Measurements from ENCODE around the gene TBC1D32.
"Not testable (repeated sequence)": the region's sequence is repeated elsewhere in the genome, so short reads cannot be mapped to it uniquely, and the experiment has no call there.

TBC1D32 gene

GRCh38 chr6:121205569-121205968 is 128.7 kb downstream of the TBC1D32 start:
- Mint-ChIP-seq H3K27ac (no peak overlapping the region), H3K9me3 (peaks cover 5% of the 10 kb centered on the region), H3K4me1 (no peaks in the 10 kb centered on the region), H3K4me3 (no peak overlapping the region), H3K36me3 (peaks cover 43% of the 10 kb centered on the region), H3K27me3 (no peaks in the 10 kb centered on the region)
- no peak for ATAC-seq

GRCh38 chr6:121201105-121201504 is 133.2 kb downstream of the TBC1D32 start:
- Mint-ChIP-seq H3K9me3 (no peaks in the 10 kb centered on the region), H3K27ac (no peak overlapping the region), H3K4me3 (no peak overlapping the region), H3K36me3 (peaks cover 36% of the 10 kb centered on the region), H3K4me1 (no peaks in the 10 kb centered on the region), H3K27me3 (no peaks in the 10 kb centered on the region)
- no peak for ATAC-seq

DNA sequence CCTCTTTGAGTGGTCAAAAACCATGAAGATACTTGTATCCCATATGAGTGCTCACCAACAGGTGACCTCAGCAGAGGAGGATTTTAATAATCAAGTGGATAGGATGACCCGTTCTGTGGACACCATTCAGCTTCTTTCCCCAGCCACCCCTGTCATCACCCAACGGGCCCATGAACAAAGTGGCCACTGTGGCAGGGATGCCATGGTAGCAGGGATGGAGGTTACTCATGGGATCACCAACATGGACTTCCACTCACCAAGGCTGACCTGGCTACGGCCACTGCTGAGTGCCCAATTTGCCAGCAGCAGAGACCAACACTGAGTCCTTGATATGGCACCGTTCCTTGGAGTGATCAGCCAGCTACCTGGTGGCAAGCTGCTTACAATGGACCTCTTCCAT is 138.2 kb downstream of the TBC1D32 start:
- not testable (repeated sequence) for H3K9me3 Mint-ChIP-seq, H3K4me3 Mint-ChIP-seq, ATAC-seq, H3K27ac Mint-ChIP-seq, H3K4me1 Mint-ChIP-seq, H3K27me3 Mint-ChIP-seq
- peaks cover 31% of the 10 kb centered on the region for H3K36me3 Mint-ChIP-seq

DNA sequence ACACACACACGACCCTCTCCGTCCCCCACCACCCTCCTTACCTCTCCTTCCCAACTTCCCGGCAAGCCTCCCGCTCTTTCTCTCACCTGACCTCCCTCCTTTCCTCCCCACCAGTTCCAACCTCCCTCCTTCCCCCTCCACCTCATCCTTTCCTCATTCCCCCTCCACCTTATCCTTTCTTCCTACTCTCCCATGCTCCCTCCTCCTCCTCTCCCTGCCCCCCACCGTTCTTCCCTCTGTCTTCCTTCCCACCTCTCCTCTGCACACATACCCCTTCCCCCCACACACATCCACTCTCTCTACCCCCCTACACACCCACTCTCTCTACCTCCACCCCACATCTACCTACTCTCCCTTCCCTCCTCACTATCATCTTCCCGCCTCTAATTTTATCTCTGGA is 144.2 kb downstream of the TBC1D32 start:
- Mint-ChIP-seq H3K9me3 (no peaks in the 10 kb centered on the region), H3K27me3 (no peaks in the 10 kb centered on the region), H3K36me3 (peaks cover 8% of the 10 kb centered on the region), H3K4me3 (no peak overlapping the region), H3K27ac (no peak overlapping the region), H3K4me1 (no peaks in the 10 kb centered on the region)
- no peak for ATAC-seq

DNA sequence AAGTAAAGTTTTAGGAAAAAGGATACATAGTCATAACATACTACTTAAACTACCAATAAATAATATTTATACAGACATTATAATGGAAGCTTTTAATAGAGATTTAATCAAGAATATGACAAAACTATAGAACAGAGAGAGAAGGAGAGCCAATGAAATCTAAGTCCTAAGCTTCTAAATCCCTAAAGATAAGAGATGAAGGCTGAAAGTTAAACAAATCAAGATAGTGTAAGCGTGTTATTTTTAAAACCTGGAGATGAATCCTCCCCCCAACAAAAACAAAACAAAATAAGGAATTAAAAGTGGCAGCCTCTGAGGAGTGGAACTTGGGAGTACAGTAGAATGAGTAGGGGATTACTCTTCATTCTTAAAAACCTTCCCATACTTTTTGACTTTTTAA is 145.9 kb downstream of the TBC1D32 start:
- H3K4me3 Mint-ChIP-seq: no peak overlapping the region
- no peak overlapping the region for H3K27ac Mint-ChIP-seq
- H3K36me3 Mint-ChIP-seq: peaks cover 8% of the 10 kb centered on the region
- H3K9me3 Mint-ChIP-seq: no peaks in the 10 kb centered on the region
- no peaks in the 10 kb centered on the region for H3K27me3 Mint-ChIP-seq
- no peaks in the 10 kb centered on the region for H3K4me1 Mint-ChIP-seq
- ATAC-seq: no peak

DNA sequence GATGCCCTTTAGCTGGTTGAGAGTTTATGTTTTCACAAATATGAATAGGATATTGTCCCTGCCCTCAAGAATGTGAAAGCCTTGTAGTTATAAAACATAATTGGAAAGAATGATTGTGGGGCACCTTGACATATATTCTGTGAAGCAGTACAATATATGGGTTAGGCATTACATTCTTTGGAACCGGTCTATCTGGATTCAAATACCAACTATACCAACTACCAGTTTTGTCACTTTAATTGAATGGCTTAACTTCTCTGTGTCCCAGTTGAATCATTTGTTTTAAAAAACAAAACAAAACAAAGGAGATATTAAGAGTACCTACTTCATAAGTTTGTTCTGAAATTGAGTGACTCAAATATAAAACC is 146.5 kb downstream of the TBC1D32 start:
- no peak for ATAC-seq
- Mint-ChIP-seq H3K4me3 (no peak overlapping the region), H3K27me3 (no peaks in the 10 kb centered on the region), H3K27ac (no peak overlapping the region), H3K4me1 (no peaks in the 10 kb centered on the region), H3K9me3 (no peaks in the 10 kb centered on the region), H3K36me3 (peaks cover 8% of the 10 kb centered on the region)

DNA sequence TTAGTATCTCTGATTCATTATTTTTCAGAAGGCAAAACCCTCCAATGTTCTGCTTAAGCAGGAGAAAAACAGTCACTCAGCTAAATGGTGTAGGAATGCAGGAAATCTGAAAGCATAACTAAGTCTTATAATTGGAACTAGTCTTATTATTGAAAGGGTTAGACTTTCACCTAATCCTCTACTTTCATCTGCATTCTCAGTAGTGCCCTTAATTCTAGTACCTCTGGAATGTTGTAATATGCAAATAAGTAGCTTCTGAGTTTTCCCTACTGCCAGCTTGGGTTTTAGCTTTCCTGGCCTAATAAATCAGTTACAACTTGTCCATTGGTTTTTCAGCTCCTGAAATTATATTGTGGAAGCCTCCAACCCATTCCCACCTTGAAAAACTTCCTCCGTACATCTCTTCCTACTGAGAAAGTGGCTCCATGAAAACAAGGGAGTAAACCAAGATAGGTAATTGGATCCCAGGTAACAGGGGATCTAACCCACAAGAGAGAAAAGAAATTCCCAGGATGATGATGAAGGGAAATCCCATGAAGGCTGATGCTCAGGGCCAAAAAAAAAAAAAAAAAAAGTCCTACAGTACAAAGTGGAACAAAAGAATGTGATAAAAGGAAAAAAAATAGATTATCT is 147.0 kb downstream of the TBC1D32 start:
- Mint-ChIP-seq H3K4me3 (no peak overlapping the region), H3K27me3 (no peaks in the 10 kb centered on the region), H3K36me3 (peaks cover 3% of the 10 kb centered on the region), H3K4me1 (no peaks in the 10 kb centered on the region), H3K9me3 (no peaks in the 10 kb centered on the region), H3K27ac (no peak overlapping the region)
- no peak for ATAC-seq

GRCh38 chr6:121183742-121184141 is 150.5 kb downstream of the TBC1D32 start:
- no peak for ATAC-seq
- Mint-ChIP-seq H3K9me3 (peaks cover 4% of the 10 kb centered on the region), H3K27ac (no peak overlapping the region), H3K27me3 (no peaks in the 10 kb centered on the region), H3K4me3 (no peak overlapping the region), H3K36me3 (peaks cover 25% of the 10 kb centered on the region), H3K4me1 (no peaks in the 10 kb centered on the region)

DNA sequence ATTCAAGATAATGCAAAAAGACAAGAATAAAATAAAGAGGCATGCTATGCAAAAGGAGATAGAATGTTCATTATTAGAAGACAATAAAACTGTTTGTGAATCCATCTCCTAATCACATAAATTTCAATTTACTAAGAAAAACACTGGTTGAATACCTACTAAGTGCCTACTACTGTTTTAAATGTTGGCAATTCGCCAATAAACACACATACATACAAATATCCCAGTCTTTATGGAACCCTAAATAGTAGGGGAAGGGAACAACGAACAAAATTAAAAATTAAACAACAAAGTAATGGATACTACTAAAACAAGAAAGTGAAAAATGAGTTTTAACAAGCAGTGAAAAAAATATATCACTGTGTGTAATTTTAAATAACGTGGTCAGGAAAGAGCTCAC is 158.5 kb downstream of the TBC1D32 start:
- no peaks in the 10 kb centered on the region for H3K27me3 Mint-ChIP-seq
- H3K27ac Mint-ChIP-seq: no peak overlapping the region
- H3K9me3 Mint-ChIP-seq: peaks cover 3% of the 10 kb centered on the region
- no peak overlapping the region for H3K4me3 Mint-ChIP-seq
- ATAC-seq: no peak
- peaks cover 37% of the 10 kb centered on the region for H3K36me3 Mint-ChIP-seq
- no peaks in the 10 kb centered on the region for H3K4me1 Mint-ChIP-seq

GRCh38 chr6:121172451-121172850 is 161.8 kb downstream of the TBC1D32 start:
- not testable (repeated sequence) for ATAC-seq, H3K27ac Mint-ChIP-seq, H3K4me1 Mint-ChIP-seq, H3K9me3 Mint-ChIP-seq, H3K27me3 Mint-ChIP-seq, H3K4me3 Mint-ChIP-seq
- H3K36me3 Mint-ChIP-seq: peaks cover 17% of the 10 kb centered on the region

GRCh38 chr6:121171879-121172278 is 162.4 kb downstream of the TBC1D32 start:
- no peak overlapping the region for H3K27ac Mint-ChIP-seq
- peaks cover 3% of the 10 kb centered on the region for H3K9me3 Mint-ChIP-seq
- ATAC-seq: no peak
- peaks cover 12% of the 10 kb centered on the region for H3K36me3 Mint-ChIP-seq
- H3K4me3 Mint-ChIP-seq: no peak overlapping the region
- H3K27me3 Mint-ChIP-seq: no peaks in the 10 kb centered on the region
- H3K4me1 Mint-ChIP-seq: no peaks in the 10 kb centered on the region

GRCh38 chr6:121161886-121162285 is 172.4 kb downstream of the TBC1D32 start:
- no peak for ATAC-seq
- Mint-ChIP-seq H3K4me1 (no peaks in the 10 kb centered on the region), H3K4me3 (no peak overlapping the region), H3K36me3 (peaks cover 47% of the 10 kb centered on the region), H3K27me3 (no peaks in the 10 kb centered on the region), H3K27ac (no peak overlapping the region), H3K9me3 (peaks cover 3% of the 10 kb centered on the region)

GRCh38 chr6:121160276-121160675 is 174.0 kb downstream of the TBC1D32 start:
- ATAC-seq: no peak
- H3K9me3 Mint-ChIP-seq: peaks cover 3% of the 10 kb centered on the region
- H3K36me3 Mint-ChIP-seq: peaks cover 63% of the 10 kb centered on the region
- no peak overlapping the region for H3K4me3 Mint-ChIP-seq
- no peaks in the 10 kb centered on the region for H3K4me1 Mint-ChIP-seq
- H3K27me3 Mint-ChIP-seq: no peaks in the 10 kb centered on the region
- no peak overlapping the region for H3K27ac Mint-ChIP-seq

- H3K9me3 Mint-ChIP-seq: peaks cover 3% of the 10 kb centered on the region
- no peak overlapping the region for H3K4me3 Mint-ChIP-seq
- no peak overlapping the region for H3K27ac Mint-ChIP-seq
- H3K27me3 Mint-ChIP-seq: no peaks in the 10 kb centered on the region
- no peak for ATAC-seq
- no peaks in the 10 kb centered on the region for H3K4me1 Mint-ChIP-seq
- peaks cover 77% of the 10 kb centered on the region for H3K36me3 Mint-ChIP-seq
Measured at GRCh38 chr6:121158891-121159290, 175.4 kb downstream of the TBC1D32 start.

- H3K27ac Mint-ChIP-seq: no peak overlapping the region
- H3K4me1 Mint-ChIP-seq: no peaks in the 10 kb centered on the region
- H3K36me3 Mint-ChIP-seq: peaks cover 81% of the 10 kb centered on the region
- no peak for ATAC-seq
- peaks cover 3% of the 10 kb centered on the region for H3K9me3 Mint-ChIP-seq
- no peak overlapping the region for H3K4me3 Mint-ChIP-seq
- H3K27me3 Mint-ChIP-seq: no peaks in the 10 kb centered on the region
Measured at GRCh38 chr6:121158438-121158837, 175.8 kb downstream of the TBC1D32 start.

- no peak overlapping the region for H3K27ac Mint-ChIP-seq
- peaks cover 3% of the 10 kb centered on the region for H3K9me3 Mint-ChIP-seq
- H3K36me3 Mint-ChIP-seq: peaks cover 86% of the 10 kb centered on the region
- no peak for ATAC-seq
- no peaks in the 10 kb centered on the region for H3K27me3 Mint-ChIP-seq
- H3K4me1 Mint-ChIP-seq: no peaks in the 10 kb centered on the region
- no peak overlapping the region for H3K4me3 Mint-ChIP-seq
Measured at GRCh38 chr6:121157906-121158305, 176.4 kb downstream of the TBC1D32 start.

GRCh38 chr6:121143476-121143875 is 190.8 kb downstream of the TBC1D32 start:
- Mint-ChIP-seq H3K9me3 (peaks cover 7% of the 10 kb centered on the region), H3K27ac (no peak overlapping the region), H3K27me3 (no peaks in the 10 kb centered on the region), H3K4me3 (no peak overlapping the region), H3K4me1 (no peaks in the 10 kb centered on the region), H3K36me3 (peaks cover 17% of the 10 kb centered on the region)
- ATAC-seq: no peak

Data from stimulated activated memory B cell treated with anti-CD40 and anti-IgM and Interleukin-4, amounts not matched to agents 10 μg/mL and 1 μg/mL and 100 μg/mL, for 72 hours (primary cell).